ENCODE results near the gene SHH. TPM values are rescaled to one million over a fixed set of nuclear protein-coding genes. Genes with fewer than 3 reads are reported as not detected.

The SHH gene
- total RNA-seq, 1 donor from 2014 or later, result 35.8 TPM

DNA sequence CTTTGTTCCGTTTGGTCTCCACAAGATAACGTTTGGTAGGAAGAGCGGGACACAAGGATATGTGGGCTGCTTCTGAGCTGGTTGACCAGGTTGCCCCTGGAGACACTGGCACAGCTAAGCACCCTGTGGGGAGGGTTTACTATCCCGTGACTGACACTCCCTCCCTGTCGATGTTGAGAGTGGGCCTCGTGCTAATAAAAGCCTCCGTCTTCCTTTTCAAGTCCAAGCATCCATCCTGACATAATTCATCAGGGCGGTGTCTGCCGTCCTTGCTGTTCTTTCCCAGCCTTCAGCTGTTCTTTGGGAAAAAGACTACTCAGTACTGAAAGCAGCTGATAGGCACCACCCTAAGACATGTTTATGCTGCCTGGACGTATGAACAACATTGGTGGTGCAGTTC is 49.6 kb downstream of the SHH start:
- no peaks in the 10 kb centered on the region for H3K4me1 Mint-ChIP-seq (ENCODE audit: low read depth)
- no peak overlapping the region for H3K4me3 Mint-ChIP-seq (ENCODE audit: low read depth)
- DNase-seq (ENCODE audit: low spot score, unreplicated experiment), result no peak
- H3K27me3 Mint-ChIP-seq, result no peaks in the 10 kb centered on the region
- peaks cover 18% of the 10 kb centered on the region for H3K36me3 Mint-ChIP-seq (ENCODE audit: insufficient read depth)
- no peaks in the 10 kb centered on the region for H3K9me3 Mint-ChIP-seq (ENCODE audit: low read depth)
- H3K27ac Mint-ChIP-seq, result no peak overlapping the region
- TF ChIP-seq, protein P1, sequence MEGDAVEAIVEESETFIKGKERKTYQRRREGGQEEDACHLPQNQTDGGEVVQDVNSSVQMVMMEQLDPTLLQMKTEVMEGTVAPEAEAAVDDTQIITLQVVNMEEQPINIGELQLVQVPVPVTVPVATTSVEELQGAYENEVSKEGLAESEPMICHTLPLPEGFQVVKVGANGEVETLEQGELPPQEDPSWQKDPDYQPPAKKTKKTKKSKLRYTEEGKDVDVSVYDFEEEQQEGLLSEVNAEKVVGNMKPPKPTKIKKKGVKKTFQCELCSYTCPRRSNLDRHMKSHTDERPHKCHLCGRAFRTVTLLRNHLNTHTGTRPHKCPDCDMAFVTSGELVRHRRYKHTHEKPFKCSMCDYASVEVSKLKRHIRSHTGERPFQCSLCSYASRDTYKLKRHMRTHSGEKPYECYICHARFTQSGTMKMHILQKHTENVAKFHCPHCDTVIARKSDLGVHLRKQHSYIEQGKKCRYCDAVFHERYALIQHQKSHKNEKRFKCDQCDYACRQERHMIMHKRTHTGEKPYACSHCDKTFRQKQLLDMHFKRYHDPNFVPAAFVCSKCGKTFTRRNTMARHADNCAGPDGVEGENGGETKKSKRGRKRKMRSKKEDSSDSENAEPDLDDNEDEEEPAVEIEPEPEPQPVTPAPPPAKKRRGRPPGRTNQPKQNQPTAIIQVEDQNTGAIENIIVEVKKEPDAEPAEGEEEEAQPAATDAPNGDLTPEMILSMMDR (IDR thresholded peaks at IDR 0.05; ENCODE audit: unreplicated experiment), result no peak

DNA sequence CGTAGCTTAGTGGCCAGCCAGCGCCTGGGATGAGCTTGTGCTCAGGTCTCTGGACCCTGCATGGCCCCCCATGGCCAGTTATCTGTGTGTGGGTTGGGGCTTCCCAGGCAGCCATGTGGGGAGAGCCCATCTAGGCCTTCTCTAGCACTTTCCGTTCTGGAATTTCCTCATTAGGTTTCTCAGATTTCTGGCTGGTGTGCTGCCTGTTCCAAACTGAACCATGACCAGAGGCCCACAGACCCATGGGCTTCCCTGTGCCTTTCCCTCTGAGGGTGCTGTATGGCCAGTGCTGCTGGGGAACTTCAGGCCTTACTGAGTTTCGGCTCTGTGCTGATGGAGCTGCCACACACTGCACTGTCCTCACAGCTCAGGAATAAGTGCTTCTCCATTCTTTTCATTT is 50.2 kb downstream of the SHH start:
- Mint-ChIP-seq H3K4me1 (ENCODE audit: low read depth) (no peaks in the 10 kb centered on the region), H3K4me3 (ENCODE audit: low read depth) (no peak overlapping the region)

DNA sequence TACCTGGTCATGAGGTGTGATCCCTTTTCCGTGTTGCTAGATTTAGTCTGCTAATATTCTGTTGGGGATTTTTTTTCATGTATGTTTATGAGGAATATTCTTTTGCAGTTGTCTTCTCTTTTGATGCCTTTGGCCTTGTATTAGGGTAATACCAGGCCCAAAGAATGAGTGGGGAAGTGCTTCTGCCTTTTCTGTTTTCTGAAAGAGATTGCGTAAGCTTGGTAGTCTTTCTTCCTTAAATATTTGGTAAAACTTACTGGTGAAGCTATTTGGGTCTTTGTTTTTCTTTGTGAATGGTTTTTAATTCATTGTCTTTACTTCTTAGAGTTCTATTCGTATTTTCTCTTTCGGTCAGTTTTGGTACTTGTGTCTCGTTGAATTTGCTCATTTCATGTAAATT is 51.1 kb downstream of the SHH start:
- peaks cover 1% of the 10 kb centered on the region for H3K4me1 Mint-ChIP-seq (ENCODE audit: low read depth)
- TF ChIP-seq, protein P1 (IDR thresholded peaks at IDR 0.05; ENCODE audit: unreplicated experiment), result no peak
- H3K9me3 Mint-ChIP-seq (ENCODE audit: low read depth), result peaks cover 3% of the 10 kb centered on the region
- no peak overlapping the region for H3K4me3 Mint-ChIP-seq (ENCODE audit: low read depth)
- H3K27ac Mint-ChIP-seq, result no peak overlapping the region
- no peak for DNase-seq (ENCODE audit: low spot score, unreplicated experiment)
- H3K27me3 Mint-ChIP-seq, result no peaks in the 10 kb centered on the region
- H3K36me3 Mint-ChIP-seq (ENCODE audit: insufficient read depth), result peaks cover 28% of the 10 kb centered on the region

More for the DNA sequence above, 50.2 kb downstream of the SHH start:
- H3K9me3 Mint-ChIP-seq (ENCODE audit: low read depth), result peaks cover 3% of the 10 kb centered on the region
- no peaks in the 10 kb centered on the region for H3K27me3 Mint-ChIP-seq
- no peak overlapping the region for H3K27ac Mint-ChIP-seq
- TF ChIP-seq, protein P1 (IDR thresholded peaks at IDR 0.05; ENCODE audit: unreplicated experiment), result no peak
- H3K36me3 Mint-ChIP-seq (ENCODE audit: insufficient read depth), result peaks cover 21% of the 10 kb centered on the region
- no peak for DNase-seq (ENCODE audit: low spot score, unreplicated experiment)

DNA sequence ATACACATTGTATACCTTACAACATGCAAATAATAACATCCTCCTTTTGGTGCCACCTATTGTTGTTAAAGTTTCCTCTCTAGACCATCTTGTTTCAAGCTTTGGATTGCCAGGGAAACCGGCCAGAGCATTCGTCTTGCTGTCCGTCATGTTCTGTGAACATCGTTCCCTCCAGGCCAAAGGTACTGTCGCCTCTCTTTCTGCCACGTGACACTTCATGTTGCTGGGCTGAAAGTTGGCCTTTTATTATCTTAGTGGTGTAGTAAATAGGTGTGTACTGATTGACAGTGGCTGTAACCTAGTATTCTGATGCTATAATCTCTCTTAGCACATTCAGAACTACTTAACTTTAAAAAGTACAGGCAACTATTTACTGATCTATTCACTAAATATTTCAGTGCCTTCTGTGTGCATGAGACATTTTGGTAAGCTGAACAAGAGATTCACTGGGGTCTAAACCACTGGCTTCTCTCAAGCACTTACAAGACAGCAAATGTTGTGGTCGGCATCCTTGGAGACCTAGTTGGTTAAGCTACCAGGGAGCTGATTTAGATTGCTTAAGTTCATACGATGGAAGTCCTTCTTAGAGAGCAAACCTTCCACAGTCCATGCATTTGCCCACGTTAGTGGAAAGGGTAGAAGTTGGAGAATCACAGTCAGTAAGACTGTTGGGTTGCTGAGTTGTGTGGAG is 52.4 kb downstream of the SHH start:
- H3K36me3 Mint-ChIP-seq (ENCODE audit: insufficient read depth), result peaks cover 30% of the 10 kb centered on the region
- H3K27ac Mint-ChIP-seq, result peak overlapping the region; percentile 79

DNA sequence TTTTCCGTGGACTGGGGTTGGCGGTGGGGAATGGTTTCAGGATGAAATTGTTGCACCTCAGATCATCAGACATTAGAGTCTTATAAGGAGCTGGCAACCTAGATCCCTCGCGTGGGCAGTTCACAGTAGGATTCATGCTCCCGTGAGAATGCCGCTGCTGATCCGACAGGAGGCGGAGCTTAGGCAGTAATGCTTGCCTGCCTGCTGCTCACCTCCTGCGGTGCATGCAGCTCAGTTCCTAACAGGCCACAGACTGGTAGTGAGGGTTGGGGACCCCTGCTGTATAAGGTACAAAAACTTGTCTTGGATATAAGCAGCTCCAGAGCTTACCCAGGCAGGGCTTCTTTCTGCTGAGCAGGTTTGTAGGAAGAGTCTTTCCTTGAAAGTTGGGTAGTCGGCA is 53.9 kb downstream of the SHH start:
- no peak for DNase-seq (ENCODE audit: low spot score, unreplicated experiment)
- Mint-ChIP-seq H3K36me3 (ENCODE audit: insufficient read depth) (peaks cover 28% of the 10 kb centered on the region), H3K4me3 (ENCODE audit: low read depth) (no peak overlapping the region), H3K27me3 (no peaks in the 10 kb centered on the region), H3K27ac (no peak overlapping the region), H3K4me1 (ENCODE audit: low read depth) (peaks cover 23% of the 10 kb centered on the region), H3K9me3 (ENCODE audit: low read depth) (peaks cover 3% of the 10 kb centered on the region)
- TF ChIP-seq, protein P1 (IDR thresholded peaks at IDR 0.05; ENCODE audit: unreplicated experiment), result no peak

More for the DNA sequence above, 52.4 kb downstream of the SHH start:
- H3K9me3 Mint-ChIP-seq (ENCODE audit: low read depth), result peaks cover 3% of the 10 kb centered on the region
- no peak overlapping the region for H3K4me3 Mint-ChIP-seq (ENCODE audit: low read depth)
- no peak for DNase-seq (ENCODE audit: low spot score, unreplicated experiment)
- peaks cover 9% of the 10 kb centered on the region for H3K4me1 Mint-ChIP-seq (ENCODE audit: low read depth)
- TF ChIP-seq, protein P1 (IDR thresholded peaks at IDR 0.05; ENCODE audit: unreplicated experiment), result no peak
- H3K27me3 Mint-ChIP-seq, result no peaks in the 10 kb centered on the region

Measured in progenitor cell of endocrine pancreas (in vitro differentiated cells).